ENCODE results near the gene ENC1. TPM values are rescaled to one million over a fixed set of nuclear protein-coding genes. Genes with fewer than 3 reads are reported as not detected.

The ENC1 gene
- total RNA-seq, 4 donors from 2014 or later = 6.4 to 19.4 (median 13.0) TPM

DNA sequence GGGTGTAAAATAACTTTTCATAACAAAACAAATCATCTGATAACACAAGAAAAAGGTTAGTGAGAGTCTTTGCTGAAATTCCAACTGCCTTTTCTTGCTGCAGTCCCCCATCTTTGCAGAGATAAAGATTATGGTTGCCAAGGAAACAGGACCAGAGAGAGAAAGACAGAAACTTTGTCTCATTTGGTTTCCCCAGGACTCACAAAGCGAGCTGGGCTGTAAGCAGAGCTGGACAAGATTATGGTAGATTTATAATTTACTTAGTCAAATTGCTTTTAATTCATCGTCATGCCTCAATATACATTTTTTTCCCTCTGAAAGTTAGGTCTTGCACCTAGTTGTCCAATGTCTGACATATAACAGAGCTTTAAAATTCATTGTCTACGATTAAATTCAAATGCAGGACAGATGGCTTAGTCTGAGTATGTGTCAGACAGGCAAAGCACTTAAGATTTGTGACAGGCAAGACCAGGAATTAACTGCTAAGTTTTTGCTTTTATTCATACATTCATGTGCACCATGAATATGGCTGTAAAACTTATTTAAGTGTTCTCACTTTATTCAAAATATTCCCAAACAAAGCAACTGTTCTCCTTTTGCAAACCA, 17.4 kb downstream of the ENC1 start:
- WGBS = 80% methylated on average over 3 of the region's 3 CpGs
- no peak overlapping the region for H3K4me3 ChIP-seq
- TF ChIP-seq, protein P1, sequence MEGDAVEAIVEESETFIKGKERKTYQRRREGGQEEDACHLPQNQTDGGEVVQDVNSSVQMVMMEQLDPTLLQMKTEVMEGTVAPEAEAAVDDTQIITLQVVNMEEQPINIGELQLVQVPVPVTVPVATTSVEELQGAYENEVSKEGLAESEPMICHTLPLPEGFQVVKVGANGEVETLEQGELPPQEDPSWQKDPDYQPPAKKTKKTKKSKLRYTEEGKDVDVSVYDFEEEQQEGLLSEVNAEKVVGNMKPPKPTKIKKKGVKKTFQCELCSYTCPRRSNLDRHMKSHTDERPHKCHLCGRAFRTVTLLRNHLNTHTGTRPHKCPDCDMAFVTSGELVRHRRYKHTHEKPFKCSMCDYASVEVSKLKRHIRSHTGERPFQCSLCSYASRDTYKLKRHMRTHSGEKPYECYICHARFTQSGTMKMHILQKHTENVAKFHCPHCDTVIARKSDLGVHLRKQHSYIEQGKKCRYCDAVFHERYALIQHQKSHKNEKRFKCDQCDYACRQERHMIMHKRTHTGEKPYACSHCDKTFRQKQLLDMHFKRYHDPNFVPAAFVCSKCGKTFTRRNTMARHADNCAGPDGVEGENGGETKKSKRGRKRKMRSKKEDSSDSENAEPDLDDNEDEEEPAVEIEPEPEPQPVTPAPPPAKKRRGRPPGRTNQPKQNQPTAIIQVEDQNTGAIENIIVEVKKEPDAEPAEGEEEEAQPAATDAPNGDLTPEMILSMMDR (IDR thresholded peaks at IDR 0.05) = no peak
- TF ChIP-seq POLR2A (IDR thresholded peaks at IDR 0.05) = no peak
- no peak for TF ChIP-seq EP300 (IDR thresholded peaks at IDR 0.05)
- no peak for TF ChIP-seq POLR2AphosphoS5 (IDR thresholded peaks at IDR 0.05)

DNA sequence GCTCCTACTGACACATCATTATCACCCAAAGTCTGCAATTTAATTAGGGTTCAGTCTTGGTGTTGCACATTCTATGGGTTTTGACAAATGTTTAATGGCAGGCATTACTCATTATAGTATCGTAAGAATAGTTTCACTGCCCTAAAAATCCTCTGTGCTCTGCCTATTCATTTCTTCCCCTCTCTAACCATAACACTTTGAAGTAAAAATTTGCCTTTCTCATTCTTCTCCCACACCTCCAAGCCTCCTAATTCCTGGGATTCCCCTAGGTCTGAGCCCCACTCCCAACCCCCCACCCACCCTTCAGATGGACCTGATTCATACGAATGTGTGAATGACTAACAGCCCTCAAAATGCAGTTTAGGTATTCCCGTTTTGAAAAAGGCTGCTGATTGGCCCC, 18.4 kb downstream of the ENC1 start:
- Histone ChIP-seq H3K9me3 (no peaks in the 10 kb centered on the region), H3K27me3 (no peaks in the 10 kb centered on the region), H3K36me3 (no peaks in the 10 kb centered on the region), H3K4me3 (no peak overlapping the region), H3K27ac (no peak overlapping the region), H3K4me1 (peaks cover 3% of the 10 kb centered on the region)
- no peak for DNase-seq (ENCODE audit: low spot score in 2 of 2)
- TF ChIP-seq EP300 (IDR thresholded peaks at IDR 0.05) = no peak
- no peak for TF ChIP-seq POLR2A (IDR thresholded peaks at IDR 0.05)
- TF ChIP-seq, protein P1 (IDR thresholded peaks at IDR 0.05) = no peak
- TF ChIP-seq POLR2AphosphoS5 (IDR thresholded peaks at IDR 0.05) = no peak
- WGBS = 77% methylated on average over 3 of the region's 3 CpGs

More for the DNA sequence above, 17.4 kb downstream of the ENC1 start:
- H3K9me3 ChIP-seq = no peaks in the 10 kb centered on the region
- no peak overlapping the region for H3K27ac ChIP-seq
- DNase-seq (ENCODE audit: low spot score in 2 of 2) = no peak
- no peaks in the 10 kb centered on the region for H3K36me3 ChIP-seq
- no peaks in the 10 kb centered on the region for H3K27me3 ChIP-seq
- peaks cover 3% of the 10 kb centered on the region for H3K4me1 ChIP-seq

DNA sequence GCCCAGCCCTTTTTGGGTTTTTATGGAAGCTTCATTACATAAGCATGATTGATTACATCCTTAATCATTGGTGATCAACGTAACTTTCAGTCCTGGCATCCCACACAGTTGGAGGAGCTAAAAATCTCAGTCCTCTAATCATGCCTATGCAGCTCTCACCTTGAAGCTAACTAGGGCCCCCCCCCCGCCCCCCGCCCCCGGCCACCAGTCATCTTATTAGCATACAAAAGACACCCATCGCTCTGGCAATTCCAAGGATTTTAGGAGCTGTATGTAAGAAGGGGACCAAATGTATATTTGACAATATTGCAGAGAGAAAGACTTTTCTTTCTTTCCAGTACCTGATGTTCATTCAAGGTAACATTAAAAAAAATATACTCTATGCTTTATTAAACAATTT, 19.0 kb downstream of the ENC1 start:
- Histone ChIP-seq H3K9me3 (no peaks in the 10 kb centered on the region), H3K4me3 (no peak overlapping the region), H3K36me3 (no peaks in the 10 kb centered on the region), H3K27ac (no peak overlapping the region), H3K27me3 (no peaks in the 10 kb centered on the region), H3K4me1 (peaks cover 3% of the 10 kb centered on the region)
- TF ChIP-seq POLR2AphosphoS5 (IDR thresholded peaks at IDR 0.05) (no peak), POLR2A (IDR thresholded peaks at IDR 0.05) (no peak), EP300 (IDR thresholded peaks at IDR 0.05) (no peak)
- TF ChIP-seq, protein P1 (IDR thresholded peaks at IDR 0.05) = no peak
- 65% methylated on average over 5 of the region's 5 CpGs for WGBS
- DNase-seq (ENCODE audit: low spot score in 2 of 2) = no peak

DNA sequence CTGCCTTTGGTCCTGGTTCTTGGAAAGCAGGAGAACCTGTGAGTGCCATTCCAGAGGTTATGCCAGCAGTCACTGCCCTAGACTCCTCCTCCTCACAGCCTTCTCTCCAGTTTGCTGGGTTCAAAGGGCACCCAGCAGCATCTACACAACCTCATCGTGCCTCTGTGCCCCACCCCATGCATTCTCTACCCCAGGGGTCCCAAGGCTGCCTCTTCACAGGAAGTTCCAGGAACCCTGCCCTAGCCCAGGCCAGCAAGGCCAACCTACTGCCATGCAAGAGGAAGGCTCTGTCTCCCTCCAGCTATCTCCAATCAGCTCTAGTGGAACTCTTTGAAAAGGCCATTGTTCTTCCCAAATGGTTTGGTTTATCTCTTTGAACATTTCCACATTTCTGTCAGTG, 21.2 kb downstream of the ENC1 start:
- H3K9me3 ChIP-seq = no peaks in the 10 kb centered on the region
- no peak overlapping the region for H3K27ac ChIP-seq
- no peaks in the 10 kb centered on the region for H3K27me3 ChIP-seq
- DNase-seq (ENCODE audit: low spot score in 2 of 2) = no peak
- TF ChIP-seq EP300 (IDR thresholded peaks at IDR 0.05) (no peak), POLR2A (IDR thresholded peaks at IDR 0.05) (no peak), POLR2AphosphoS5 (IDR thresholded peaks at IDR 0.05) (no peak)
- TF ChIP-seq, protein P1 (IDR thresholded peaks at IDR 0.05) = no peak
- H3K4me1 ChIP-seq = no peaks in the 10 kb centered on the region
- H3K36me3 ChIP-seq = no peaks in the 10 kb centered on the region
- 100% methylated on average over 1 of the region's 1 CpG for WGBS
- H3K4me3 ChIP-seq = no peak overlapping the region

DNA sequence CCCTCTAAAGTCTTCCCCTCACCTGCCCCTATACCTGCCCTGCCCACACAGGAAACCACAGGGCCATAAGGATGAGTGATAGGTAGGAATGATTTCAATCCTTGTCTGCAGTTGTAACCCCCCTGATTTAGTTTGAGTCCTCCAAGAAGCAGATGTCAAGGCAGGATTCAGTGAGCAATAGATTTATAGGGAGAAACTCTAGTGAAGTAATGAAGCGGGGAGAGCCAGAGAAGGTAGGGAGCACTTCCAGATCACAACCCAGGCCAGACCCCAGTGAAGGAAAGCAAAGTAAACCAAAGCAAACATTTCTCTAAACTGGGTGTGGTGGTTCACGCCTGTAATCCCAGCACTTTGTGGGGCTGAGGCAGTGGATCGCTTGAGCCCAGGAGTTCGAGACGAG, 22.4 kb downstream of the ENC1 start:
- Histone ChIP-seq H3K36me3 (no peaks in the 10 kb centered on the region), H3K4me1 (no peaks in the 10 kb centered on the region), H3K27ac (no peak overlapping the region), H3K9me3 (no peaks in the 10 kb centered on the region), H3K27me3 (no peaks in the 10 kb centered on the region), H3K4me3 (no peak overlapping the region)
- WGBS = 88% methylated on average over 5 of the region's 5 CpGs
- no peak for TF ChIP-seq POLR2A (IDR thresholded peaks at IDR 0.05)
- no peak for DNase-seq (ENCODE audit: low spot score in 2 of 2)

DNA sequence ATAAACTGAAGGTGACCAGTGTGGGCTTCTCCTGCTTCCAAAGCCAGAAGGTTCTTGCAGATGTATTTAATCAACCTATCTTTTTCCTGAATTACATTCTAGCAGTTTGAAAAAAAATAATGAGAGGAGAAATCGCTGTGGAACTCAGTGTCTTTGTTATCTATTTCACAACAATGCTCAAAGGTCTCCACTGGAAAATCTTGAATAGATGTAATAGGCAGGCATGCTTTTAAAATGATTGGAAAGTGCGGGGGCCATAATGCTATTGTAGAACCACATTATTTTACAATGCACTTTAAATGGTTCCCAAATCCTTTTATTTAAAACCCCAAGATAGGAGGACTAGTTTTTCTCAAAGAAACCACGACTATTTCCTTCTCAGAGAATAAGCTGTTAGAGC, 23.3 kb downstream of the ENC1 start:
- Histone ChIP-seq H3K4me1 (no peaks in the 10 kb centered on the region), H3K9me3 (no peaks in the 10 kb centered on the region), H3K36me3 (no peaks in the 10 kb centered on the region), H3K4me3 (no peak overlapping the region), H3K27me3 (no peaks in the 10 kb centered on the region), H3K27ac (no peak overlapping the region)
- TF ChIP-seq, protein P1 (IDR thresholded peaks at IDR 0.05) = no peak
- no peak for TF ChIP-seq EP300 (IDR thresholded peaks at IDR 0.05)
- TF ChIP-seq POLR2AphosphoS5 (IDR thresholded peaks at IDR 0.05) = no peak
- no peak for TF ChIP-seq POLR2A (IDR thresholded peaks at IDR 0.05)
- 82% methylated on average over 3 of the region's 3 CpGs for WGBS
- DNase-seq (ENCODE audit: low spot score in 2 of 2) = no peak

All from suprapubic skin (tissue), 4 donors.